HepG2 (cell line): ENCODE data around the gene CFAP100. TPM values are rescaled to one million over a fixed set of nuclear protein-coding genes. Genes with fewer than 3 reads are reported as not detected.
A peak's percentile ranks its signal among the peaks of the same experiment; 100 is the strongest.

Experiments used
- FOXK1 ChIP-seq: sonication (generic); formaldehyde crosslinking; IDR thresholded peaks from 2 replicates; pipeline ENCODE4 v1.4.0; 2020; ENCODE audit warnings: low read depth, missing genetic modification reagents, borderline replicate concordance
- HNRNPLL ChIP-seq: fragments of 200-400 bp; formaldehyde crosslinking; IDR thresholded peaks from 2 replicates; pipeline ENCODE4 v1.6.1; 2017; ENCODE audit warnings: mild to moderate bottlenecking, low read depth, low read length; ENCODE audit not compliant: poor library complexity, severe bottlenecking
- KMT2A ChIP-seq: sonication (generic); formaldehyde crosslinking; IDR thresholded peaks from 2 replicates; pipeline ENCODE4 v1.4.0; 2020; ENCODE audit warnings: missing genetic modification reagents
- NFAT5 ChIP-seq: sonication (generic); formaldehyde crosslinking; IDR thresholded peaks from 2 replicates; pipeline ENCODE4 v1.4.0; 2020; ENCODE audit warnings: missing genetic modification reagents
- PTBP1 ChIP-seq: fragments of 200-400 bp; formaldehyde crosslinking; IDR thresholded peaks from 2 replicates; pipeline ENCODE4 v1.6.1; 2018; ENCODE audit warnings: low read length, low read depth; ENCODE audit not compliant: poor library complexity, severe bottlenecking
- RBM22 ChIP-seq: fragments of 200-400 bp; formaldehyde crosslinking; optimal IDR thresholded peaks from 2 replicates; pipeline ENCODE3; 2017; ENCODE audit warnings: mild to moderate bottlenecking, low read length, moderate library complexity
- RCOR2 ChIP-seq: IDR thresholded peaks from 2 replicates; pipeline ENCODE4 v1.6.1; 2016; ENCODE audit warnings: missing biosample characterization, missing genetic modification reagents
- SALL1 ChIP-seq: sonication (generic); formaldehyde crosslinking; IDR thresholded peaks from 2 replicates; pipeline ENCODE4 v1.8.0; 2022; ENCODE audit warnings: mild to moderate bottlenecking, missing genetic modification reagents
- SNAPC2 ChIP-seq: sonication (generic); formaldehyde crosslinking; IDR thresholded peaks from 2 replicates; pipeline ENCODE4 v1.8.1; 2022; ENCODE audit warnings: mild to moderate bottlenecking, missing genetic modification reagents
- SPEN ChIP-seq: sonication (generic); formaldehyde crosslinking; IDR thresholded peaks from 2 replicates; pipeline ENCODE4 v1.5.1; 2020; ENCODE audit warnings: low read depth, mild to moderate bottlenecking, missing genetic modification reagents
- SRF ChIP-seq: IDR thresholded peaks from 2 replicates; pipeline ENCODE4 v1.6.1; 2011; ENCODE audit warnings: mild to moderate bottlenecking, low read depth, low read length, moderate library complexity
- SRSF1 ChIP-seq: fragments of 200-400 bp; formaldehyde crosslinking; optimal IDR thresholded peaks from 2 replicates; pipeline ENCODE3; 2017; ENCODE audit warnings: mild to moderate bottlenecking, low read depth, low read length, moderate library complexity
- ZBTB7B ChIP-seq: sonication (generic); formaldehyde crosslinking; IDR thresholded peaks from 2 replicates; pipeline ENCODE4 v1.4.0; 2020; ENCODE audit warnings: missing genetic modification reagents
- ZFP36L1 ChIP-seq: sonication (generic); formaldehyde crosslinking; IDR thresholded peaks from 2 replicates; pipeline ENCODE4 v1.8.0; 2022; ENCODE audit warnings: mild to moderate bottlenecking, missing genetic modification reagents, moderate library complexity
- ZNF446 ChIP-seq: sonication (generic); formaldehyde crosslinking; IDR thresholded peaks from 2 replicates; pipeline ENCODE4 v1.5.0; 2020; ENCODE audit warnings: mild to moderate bottlenecking, missing genetic modification reagents
- ZNF609 ChIP-seq: sonication (generic); formaldehyde crosslinking; IDR thresholded peaks from 2 replicates; pipeline ENCODE4 v1.4.0; 2020; ENCODE audit warnings: mild to moderate bottlenecking, missing genetic modification reagents, borderline replicate concordance
- ZNF639 ChIP-seq: conservative IDR thresholded peaks from 2 replicates; pipeline ENCODE4 v1.6.1; 2018; ENCODE audit warnings: missing genetic modification reagents
- ZNF713 ChIP-seq: sonication (generic); formaldehyde crosslinking; IDR thresholded peaks from 2 replicates; pipeline ENCODE4 v1.4.0; 2020; ENCODE audit warnings: mild to moderate bottlenecking, missing genetic modification reagents
- polyA plus RNA-seq, 8 experiments: library from polyadenylated mRNA; depleted of rRNA in 3 of 8; stranded (reverse) in 7 of 8; unstranded in 1 of 8; fragments of >200 nt; fragmentation: Illumina TruSeq in 4 of 8; extraction: Trizol in 4 of 8; gene quantifications; 2 replicates each; pipeline versions ENCODE4 v1.2.1 to v1.2.3, GENCODE V29; 2011 to 2016; ENCODE audit warnings: low read depth in 4 of 8, missing spikeins in 1 of 8, mixed read lengths in 1 of 8; ENCODE audit not compliant: insufficient read depth in 1 of 8
- total RNA-seq, 5 experiments: library from RNA; depleted of rRNA; stranded (reverse); fragments of >200 nt; fragmentation: Illumina TruSeq; extraction: Trizol; gene quantifications; 2 replicates each; pipeline ENCODE4 v1.2.3, GENCODE V29; 2016; ENCODE audit warnings: low read depth in 1 of 5

Gene CFAP100
- total and polyA plus RNA-seq, 2 of the 13 experiments (the other 11 are each of a cell fraction or from before 2014, with no cell fraction given), result 0.32 TPM; not detected in 1

GRCh38 chr3:126355777-126356372 is 38.8 kb upstream of the CFAP100 start (continued):
- peak; percentile 87 for TF ChIP-seq FOXK1
- peak; percentile 75 for TF ChIP-seq HNRNPLL
- peak; percentile 53; the same call in 1 of the 2 replicates for TF ChIP-seq SPEN (CRISPR knock-in tag)
- 0 out of 2 replicates have a peak, but pooled peaks have one; percentile 61 for TF ChIP-seq ZNF446 (CRISPR knock-in tag)
- peak; percentile 54 for TF ChIP-seq SRSF1
- peak; percentile 50; the same call in 1 of the 2 replicates for TF ChIP-seq ZBTB7B (CRISPR knock-in tag)
- TF ChIP-seq RCOR2 (CRISPR knock-in tag), result 0 out of 2 replicates have a peak, but pooled peaks have one; percentile 56
- TF ChIP-seq RBM22, result peak; percentile 14
- TF ChIP-seq ZNF609, result peak; percentile 54
- TF ChIP-seq PTBP1, result peak; percentile 74
- TF ChIP-seq ZFP36L1 (CRISPR knock-in tag), result peak; percentile 84
- TF ChIP-seq ZNF639 (CRISPR knock-in tag), result 0 out of 2 replicates have a peak, but pooled peaks have one; percentile 27
- no peak for TF ChIP-seq SRF
- TF ChIP-seq SNAPC2, result peak; percentile 75; the same call in 1 of the 2 replicates
- no peak for TF ChIP-seq NFAT5 (CRISPR knock-in tag)
- TF ChIP-seq ZNF713 (CRISPR knock-in tag), result 0 out of 2 replicates have a peak, but pooled peaks have one; percentile 17
- TF ChIP-seq SALL1 (CRISPR knock-in tag), result peak; percentile 82; the same call in 1 of the 2 replicates
- peak; percentile 32; the same call in 1 of the 2 replicates for TF ChIP-seq KMT2A (CRISPR knock-in tag)
